ENCODE measurements around the gene SPAG8. TPM values are rescaled to one million over a fixed set of nuclear protein-coding genes. Genes with fewer than 3 reads are reported as not detected.

The SPAG8 gene
- total and polyA plus RNA-seq, 2 donors (not counting 1 experiment from before 2014, with no cell fraction given), result 2.0 to 5.4 TPM

DNA sequence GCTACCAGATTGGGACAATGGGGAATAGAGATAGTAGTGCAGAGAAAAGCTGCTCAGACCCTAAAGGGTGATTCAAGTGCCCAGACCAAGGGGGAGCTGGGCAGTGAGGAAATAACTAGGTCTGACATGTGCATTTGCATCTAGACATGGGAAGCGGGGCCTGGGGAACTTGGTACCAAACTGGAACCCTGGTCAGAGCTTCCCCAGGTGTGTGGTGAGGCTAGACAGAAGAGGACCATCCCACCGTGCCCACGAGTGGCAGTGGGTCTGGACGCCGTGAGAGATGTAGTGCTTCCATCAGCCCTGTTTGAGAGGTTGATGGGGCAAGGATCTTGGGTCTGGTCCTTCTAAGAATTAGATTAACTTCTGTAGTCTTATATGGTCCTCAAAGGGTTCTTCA is 24.5 kb upstream of the SPAG8 start:
- ATAC-seq (ENCODE audit: low read depth) (no peak), DNase-seq (no peak)
- CTCF ChIA-PET, result interaction anchor here (1.4 to 7.4 kb wide), 4 partner anchors 9 to 46 kb away, joined by 4 to 54 read pairs (median 6); partner anchors contain the start of genes FAM221B and TMEM8B
- H3K27me3 Mint-ChIP-seq, result no peaks in the 10 kb centered on the region
- H3K27ac Mint-ChIP-seq, result no peak overlapping the region
- Histone ChIP-seq H3K9me3 (ENCODE audit: control extremely low read depth in 1 of 3, control insufficient read depth in 2 of 3, insufficient read depth in 1 of 3, low read length in 2 of 3) (no peaks in the 10 kb centered on the region), H3K36me3 (replicated peaks in 1 of 2; ENCODE audit: control extremely low read depth in 1 of 2, control insufficient read depth in 1 of 2, extremely low read depth in 1 of 2, insufficient read depth in 2 of 2, low read length in 1 of 2) (no peaks in the 10 kb centered on the region), H3K79me2 (ENCODE audit: control insufficient read depth, insufficient read depth, low read length) (peaks cover 3% of the 10 kb centered on the region), H4K20me1 (ENCODE audit: control insufficient read depth, insufficient read depth, low read length, poor library complexity, severe bottlenecking) (no peaks in the 10 kb centered on the region), H3K4me3 (ENCODE audit: control extremely low read depth in 1 of 5, extremely low read depth in 1 of 5, insufficient read depth in 1 of 5, low read depth in 2 of 5, low read length in 4 of 5) (no peak overlapping the region), H3K4me2 (replicated peaks; ENCODE audit: low read depth, low read length, poor library complexity, severe bottlenecking) (no peak overlapping the region), H2AFZ (ENCODE audit: insufficient read depth, low read depth, low read length, poor library complexity, severe bottlenecking) (no peak overlapping the region), H3K27me3 (replicated peaks in 1 of 4; ENCODE audit: control extremely low read depth in 1 of 4, control insufficient read depth in 3 of 4, insufficient read depth in 4 of 4, low read length in 3 of 4) (no peaks in the 10 kb centered on the region), H3K9ac (ENCODE audit: low read length) (no peak overlapping the region), H3K27ac (ENCODE audit: low read length in 2 of 2) (no peak overlapping the region), H3K4me1 (ENCODE audit: control insufficient read depth in 2 of 2, insufficient read depth in 2 of 2, low read length in 2 of 2) (peaks cover 32 to 41% of the 10 kb centered on the region in 2 donors)
- peaks cover 47% of the 10 kb centered on the region for H3K4me1 Mint-ChIP-seq
- no peak overlapping the region for H3K4me3 Mint-ChIP-seq
- no peak for TF ChIP-seq EZH2 (IDR thresholded peaks at IDR 0.05; ENCODE audit: borderline replicate concordance, insufficient read depth, low read depth, low read length, poor library complexity, severe bottlenecking)
- TF ChIP-seq, protein P1, sequence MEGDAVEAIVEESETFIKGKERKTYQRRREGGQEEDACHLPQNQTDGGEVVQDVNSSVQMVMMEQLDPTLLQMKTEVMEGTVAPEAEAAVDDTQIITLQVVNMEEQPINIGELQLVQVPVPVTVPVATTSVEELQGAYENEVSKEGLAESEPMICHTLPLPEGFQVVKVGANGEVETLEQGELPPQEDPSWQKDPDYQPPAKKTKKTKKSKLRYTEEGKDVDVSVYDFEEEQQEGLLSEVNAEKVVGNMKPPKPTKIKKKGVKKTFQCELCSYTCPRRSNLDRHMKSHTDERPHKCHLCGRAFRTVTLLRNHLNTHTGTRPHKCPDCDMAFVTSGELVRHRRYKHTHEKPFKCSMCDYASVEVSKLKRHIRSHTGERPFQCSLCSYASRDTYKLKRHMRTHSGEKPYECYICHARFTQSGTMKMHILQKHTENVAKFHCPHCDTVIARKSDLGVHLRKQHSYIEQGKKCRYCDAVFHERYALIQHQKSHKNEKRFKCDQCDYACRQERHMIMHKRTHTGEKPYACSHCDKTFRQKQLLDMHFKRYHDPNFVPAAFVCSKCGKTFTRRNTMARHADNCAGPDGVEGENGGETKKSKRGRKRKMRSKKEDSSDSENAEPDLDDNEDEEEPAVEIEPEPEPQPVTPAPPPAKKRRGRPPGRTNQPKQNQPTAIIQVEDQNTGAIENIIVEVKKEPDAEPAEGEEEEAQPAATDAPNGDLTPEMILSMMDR (IDR thresholded peaks at IDR 0.05), result no peak
- intact Hi-C loops (cut with micrococcal nuclease), result no loop called here
- POLR2A ChIA-PET, result no interaction called here
- H3K9me3 Mint-ChIP-seq (ENCODE audit: insufficient read depth), result no peaks in the 10 kb centered on the region
- WGBS (ENCODE audit: insufficient coverage), result 100% methylated on average over 5 of the region's 5 CpGs

DNA sequence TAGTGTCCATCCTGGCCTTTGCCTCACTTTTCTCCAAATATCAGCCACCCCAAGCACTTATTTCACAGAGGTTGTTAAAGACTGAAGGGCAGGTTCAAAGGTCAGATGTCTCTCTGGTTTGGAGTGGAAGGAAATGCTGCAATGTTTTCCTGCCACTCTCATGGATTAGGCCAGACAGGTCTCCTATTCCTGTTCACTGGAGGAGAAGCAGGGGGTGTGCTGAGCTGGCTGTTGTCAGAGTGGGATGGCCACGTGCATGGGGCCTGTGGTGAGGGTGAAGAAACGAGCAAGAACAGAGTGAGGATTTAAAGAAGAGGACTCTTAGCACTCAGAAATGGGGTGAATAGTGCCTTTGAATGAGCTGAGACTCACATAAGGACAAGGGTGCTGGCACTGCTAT is 23.7 kb upstream of the SPAG8 start:
- Mint-ChIP-seq H3K4me3 (no peak overlapping the region), H3K27me3 (no peaks in the 10 kb centered on the region), H3K9me3 (ENCODE audit: insufficient read depth) (no peaks in the 10 kb centered on the region), H3K27ac (no peak overlapping the region), H3K4me1 (peaks cover 47% of the 10 kb centered on the region)
- H3K4me1 ChIP-seq (ENCODE audit: control insufficient read depth in 2 of 2, insufficient read depth in 2 of 2, low read length in 2 of 2), result peaks cover 32 to 40% of the 10 kb centered on the region in 2 donors
- H3K36me3 ChIP-seq (replicated peaks in 1 of 2; ENCODE audit: control extremely low read depth in 1 of 2, control insufficient read depth in 1 of 2, extremely low read depth in 1 of 2, insufficient read depth in 2 of 2, low read length in 1 of 2), result no peaks in the 10 kb centered on the region
- H3K4me3 ChIP-seq (ENCODE audit: control extremely low read depth in 1 of 5, extremely low read depth in 1 of 5, insufficient read depth in 1 of 5, low read depth in 2 of 5, low read length in 4 of 5), result no peak overlapping the region
- no peak overlapping the region for H3K4me2 ChIP-seq (replicated peaks; ENCODE audit: low read depth, low read length, poor library complexity, severe bottlenecking)
- peaks cover 3% of the 10 kb centered on the region for H3K79me2 ChIP-seq (ENCODE audit: control insufficient read depth, insufficient read depth, low read length)
- CTCF ChIA-PET, result interaction anchor here (1.4 to 7.4 kb wide), 4 partner anchors 9 to 46 kb away, joined by 4 to 54 read pairs (median 6); partner anchors contain the start of genes FAM221B and TMEM8B
- H3K27ac ChIP-seq (ENCODE audit: low read length in 2 of 2), result no peak overlapping the region
- H3K9ac ChIP-seq (ENCODE audit: low read length), result no peak overlapping the region
- no peak overlapping the region for H2AFZ ChIP-seq (ENCODE audit: insufficient read depth, low read depth, low read length, poor library complexity, severe bottlenecking)
- no peaks in the 10 kb centered on the region for H3K27me3 ChIP-seq (replicated peaks in 1 of 4; ENCODE audit: control extremely low read depth in 1 of 4, control insufficient read depth in 3 of 4, insufficient read depth in 4 of 4, low read length in 3 of 4)
- H3K9me3 ChIP-seq (ENCODE audit: control extremely low read depth in 1 of 3, control insufficient read depth in 2 of 3, insufficient read depth in 1 of 3, low read length in 2 of 3), result no peaks in the 10 kb centered on the region
- TF ChIP-seq, protein P1 (IDR thresholded peaks at IDR 0.05), result no peak
- TF ChIP-seq EZH2 (IDR thresholded peaks at IDR 0.05; ENCODE audit: borderline replicate concordance, insufficient read depth, low read depth, low read length, poor library complexity, severe bottlenecking), result no peak
- no peaks in the 10 kb centered on the region for H4K20me1 ChIP-seq (ENCODE audit: control insufficient read depth, insufficient read depth, low read length, poor library complexity, severe bottlenecking)
- ATAC-seq (ENCODE audit: low read depth) (no peak), DNase-seq (no peak)
- POLR2A ChIA-PET, result no interaction called here
- intact Hi-C loops (cut with micrococcal nuclease), result no loop called here
- 79% methylated on average over 2 of the region's 2 CpGs for WGBS (ENCODE audit: insufficient coverage)

All from B cell (primary cell).